ENCODE data around the gene MYRIP.

- TF ChIP-seq CTCF (IDR thresholded peaks at IDR 0.05; ENCODE audit: low read depth, low read length, poor library complexity, severe bottlenecking): no peak
- no peak for TF ChIP-seq EZH2phosphoT487 (IDR thresholded peaks at IDR 0.05; ENCODE audit: borderline replicate concordance, low read length)
These were observed 167.8 kb downstream of the MYRIP start for GRCh38 chr3:39977058-39977794.

Measured in DOHH2 (cell line).